HepG2 (cell line): ENCODE measurements around the gene LINGO3. TPM values are rescaled to one million over a fixed set of nuclear protein-coding genes. Genes with fewer than 3 reads are reported as not detected.

Source experiments
- AHR ChIP-seq: IDR thresholded peaks from 2 replicates; pipeline ENCODE4 v1.6.1; 2018; ENCODE audit warnings: missing genetic modification reagents, missing compliant biosample characterization
- HCFC1 ChIP-seq: fragments of 150-350 bp; IDR thresholded peaks from 2 replicates; pipeline ENCODE4 v1.6.1; 2014; ENCODE audit warnings: low read depth, low read length
- HNRNPH1 ChIP-seq: fragments of 200-400 bp; formaldehyde crosslinking; optimal IDR thresholded peaks from 2 replicates; pipeline ENCODE3; 2017; ENCODE audit warnings: mild to moderate bottlenecking, low read depth, low read length
- HOXA9 ChIP-seq: sonication (generic); formaldehyde crosslinking; IDR thresholded peaks from 2 replicates; pipeline ENCODE4 v1.8.1; 2022; ENCODE audit warnings: missing genetic modification reagents, mild to moderate bottlenecking, moderate library complexity, borderline replicate concordance
- JUN ChIP-seq: sonication (generic); formaldehyde crosslinking; IDR thresholded peaks from 2 replicates; pipeline ENCODE4 v1.4.0; 2020; ENCODE audit warnings: mild to moderate bottlenecking, missing genetic modification reagents
- KLF13 ChIP-seq: sonication (generic); formaldehyde crosslinking; IDR thresholded peaks from 2 replicates; pipeline ENCODE4 v1.4.0; 2020; ENCODE audit warnings: mild to moderate bottlenecking, missing genetic modification reagents
- MED1 ChIP-seq: sonication (generic); formaldehyde crosslinking; IDR thresholded peaks from 2 replicates; pipeline ENCODE4 v1.4.0; 2020; ENCODE audit warnings: missing genetic modification reagents
- NFYB ChIP-seq: sonication (generic); formaldehyde crosslinking; IDR thresholded peaks from 2 replicates; pipeline ENCODE4 v1.4.0; 2020; ENCODE audit warnings: missing genetic modification reagents
- XRCC5 ChIP-seq: fragments of 200-400 bp; formaldehyde crosslinking; optimal IDR thresholded peaks from 2 replicates; pipeline ENCODE3; 2017; ENCODE audit warnings: mild to moderate bottlenecking, low read length
- ZNF296 ChIP-seq: sonication (generic); formaldehyde crosslinking; conservative IDR thresholded peaks from 2 replicates; pipeline ENCODE4 v1.5.0; 2020; ENCODE audit warnings: mild to moderate bottlenecking, missing genetic modification reagents
- ZNF451 ChIP-seq: sonication (generic); formaldehyde crosslinking; IDR thresholded peaks from 2 replicates; pipeline ENCODE4 v1.5.0; 2020; ENCODE audit warnings: mild to moderate bottlenecking, missing genetic modification reagents
- ZNF501 ChIP-seq: sonication (generic); formaldehyde crosslinking; IDR thresholded peaks from 2 replicates; pipeline ENCODE4 v1.5.1; 2020; ENCODE audit warnings: mild to moderate bottlenecking, moderate library complexity, missing genetic modification reagents
- ZNF616 ChIP-seq: sonication (generic); formaldehyde crosslinking; IDR thresholded peaks from 2 replicates; pipeline ENCODE4 v1.5.0; 2020; ENCODE audit warnings: low read depth, mild to moderate bottlenecking, missing genetic modification reagents
- ZNF788 ChIP-seq: sonication (generic); formaldehyde crosslinking; IDR thresholded peaks from 2 replicates; pipeline ENCODE4 v1.5.0; 2020; ENCODE audit warnings: mild to moderate bottlenecking, missing genetic modification reagents, borderline replicate concordance
- ZZZ3 ChIP-seq: sonication (generic); formaldehyde crosslinking; IDR thresholded peaks from 2 replicates; pipeline ENCODE4 v1.4.0; 2020; ENCODE audit warnings: missing genetic modification reagents, mild to moderate bottlenecking, borderline replicate concordance
- polyA plus RNA-seq, 8 experiments: library from polyadenylated mRNA; depleted of rRNA in 3 of 8; stranded (reverse) in 7 of 8; unstranded in 1 of 8; fragments of >200 nt; fragmentation: Illumina TruSeq in 4 of 8; extraction: Trizol in 4 of 8; gene quantifications; 2 replicates each; pipeline versions ENCODE4 v1.2.1 to v1.2.3, GENCODE V29; 2011 to 2016; ENCODE audit warnings: low read depth in 4 of 8, missing spikeins in 1 of 8, mixed read lengths in 1 of 8; ENCODE audit not compliant: insufficient read depth in 1 of 8
- total RNA-seq, 5 experiments: library from RNA; depleted of rRNA; stranded (reverse); fragments of >200 nt; fragmentation: Illumina TruSeq; extraction: Trizol; gene quantifications; 2 replicates each; pipeline ENCODE4 v1.2.3, GENCODE V29; 2016; ENCODE audit warnings: low read depth in 1 of 5
- TF ChIP-seq, protein P1 (sequence below): IDR thresholded peaks from 2 replicates; pipeline ENCODE4 v1.6.1; 2016; ENCODE audit warnings: low read depth, missing genetic modification reagents, missing compliant biosample characterization
- TF ChIP-seq, protein P2 (sequence below): sonication (generic); formaldehyde crosslinking; IDR thresholded peaks from 2 replicates; pipeline ENCODE4 v1.4.0; 2020; ENCODE audit warnings: mild to moderate bottlenecking, missing genetic modification reagents
- TF ChIP-seq, protein P3 (sequence below): sonication (generic); formaldehyde crosslinking; IDR thresholded peaks from 2 replicates; pipeline ENCODE4 v1.5.0; 2020; ENCODE audit warnings: mild to moderate bottlenecking, missing genetic modification reagents, moderate library complexity
- TF ChIP-seq, protein P4 (sequence below): sonication (generic); formaldehyde crosslinking; IDR thresholded peaks from 2 replicates; pipeline ENCODE4 v1.5.0; 2020; ENCODE audit warnings: missing genetic modification reagents

The LINGO3 gene
- total and polyA plus RNA-seq, 2 of the 13 experiments (the other 11 are each of a cell fraction or from before 2014, with no cell fraction given) = not detected

DNA sequence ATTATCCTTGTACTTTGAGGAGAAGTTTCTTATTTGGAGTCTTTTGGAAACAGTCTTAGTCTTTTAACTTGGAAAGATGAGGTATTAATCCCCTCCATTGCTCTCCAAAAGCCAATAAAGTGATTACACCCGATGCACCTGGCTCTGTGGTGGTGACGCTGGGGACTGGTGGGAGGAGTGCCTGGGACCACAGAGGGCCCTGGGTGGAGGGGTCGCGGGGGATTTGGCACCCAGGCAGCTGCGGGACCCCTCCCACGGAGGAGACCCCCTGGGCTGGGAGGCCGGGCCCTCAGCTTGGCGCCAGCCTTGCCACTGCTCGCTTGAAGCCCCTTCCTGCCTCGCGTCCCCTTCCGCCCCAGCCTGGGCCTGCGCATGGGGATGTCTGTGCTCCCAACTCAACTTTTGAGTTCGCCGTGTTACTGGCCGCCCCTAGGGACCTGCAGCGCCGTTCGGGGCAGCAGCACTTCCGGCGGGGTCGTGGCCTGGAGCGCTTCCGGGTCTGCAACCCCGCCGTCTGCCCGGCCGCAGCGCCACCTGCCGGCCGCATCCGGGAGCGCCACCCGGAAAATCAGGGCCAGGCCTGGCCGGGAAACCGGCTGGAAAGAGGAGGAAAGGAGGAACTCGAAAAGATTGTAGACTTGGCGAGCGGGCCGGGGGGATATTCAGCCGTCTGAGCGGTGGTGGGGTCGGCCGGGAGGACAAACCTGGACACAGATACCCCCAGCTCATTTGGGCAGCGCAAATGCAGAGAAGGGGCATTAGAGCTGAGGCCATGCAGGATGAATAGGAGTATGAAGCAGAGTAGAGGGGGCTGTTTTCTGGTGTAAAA is 34.4 kb downstream of the LINGO3 start (continued):
- TF ChIP-seq, protein P1, sequence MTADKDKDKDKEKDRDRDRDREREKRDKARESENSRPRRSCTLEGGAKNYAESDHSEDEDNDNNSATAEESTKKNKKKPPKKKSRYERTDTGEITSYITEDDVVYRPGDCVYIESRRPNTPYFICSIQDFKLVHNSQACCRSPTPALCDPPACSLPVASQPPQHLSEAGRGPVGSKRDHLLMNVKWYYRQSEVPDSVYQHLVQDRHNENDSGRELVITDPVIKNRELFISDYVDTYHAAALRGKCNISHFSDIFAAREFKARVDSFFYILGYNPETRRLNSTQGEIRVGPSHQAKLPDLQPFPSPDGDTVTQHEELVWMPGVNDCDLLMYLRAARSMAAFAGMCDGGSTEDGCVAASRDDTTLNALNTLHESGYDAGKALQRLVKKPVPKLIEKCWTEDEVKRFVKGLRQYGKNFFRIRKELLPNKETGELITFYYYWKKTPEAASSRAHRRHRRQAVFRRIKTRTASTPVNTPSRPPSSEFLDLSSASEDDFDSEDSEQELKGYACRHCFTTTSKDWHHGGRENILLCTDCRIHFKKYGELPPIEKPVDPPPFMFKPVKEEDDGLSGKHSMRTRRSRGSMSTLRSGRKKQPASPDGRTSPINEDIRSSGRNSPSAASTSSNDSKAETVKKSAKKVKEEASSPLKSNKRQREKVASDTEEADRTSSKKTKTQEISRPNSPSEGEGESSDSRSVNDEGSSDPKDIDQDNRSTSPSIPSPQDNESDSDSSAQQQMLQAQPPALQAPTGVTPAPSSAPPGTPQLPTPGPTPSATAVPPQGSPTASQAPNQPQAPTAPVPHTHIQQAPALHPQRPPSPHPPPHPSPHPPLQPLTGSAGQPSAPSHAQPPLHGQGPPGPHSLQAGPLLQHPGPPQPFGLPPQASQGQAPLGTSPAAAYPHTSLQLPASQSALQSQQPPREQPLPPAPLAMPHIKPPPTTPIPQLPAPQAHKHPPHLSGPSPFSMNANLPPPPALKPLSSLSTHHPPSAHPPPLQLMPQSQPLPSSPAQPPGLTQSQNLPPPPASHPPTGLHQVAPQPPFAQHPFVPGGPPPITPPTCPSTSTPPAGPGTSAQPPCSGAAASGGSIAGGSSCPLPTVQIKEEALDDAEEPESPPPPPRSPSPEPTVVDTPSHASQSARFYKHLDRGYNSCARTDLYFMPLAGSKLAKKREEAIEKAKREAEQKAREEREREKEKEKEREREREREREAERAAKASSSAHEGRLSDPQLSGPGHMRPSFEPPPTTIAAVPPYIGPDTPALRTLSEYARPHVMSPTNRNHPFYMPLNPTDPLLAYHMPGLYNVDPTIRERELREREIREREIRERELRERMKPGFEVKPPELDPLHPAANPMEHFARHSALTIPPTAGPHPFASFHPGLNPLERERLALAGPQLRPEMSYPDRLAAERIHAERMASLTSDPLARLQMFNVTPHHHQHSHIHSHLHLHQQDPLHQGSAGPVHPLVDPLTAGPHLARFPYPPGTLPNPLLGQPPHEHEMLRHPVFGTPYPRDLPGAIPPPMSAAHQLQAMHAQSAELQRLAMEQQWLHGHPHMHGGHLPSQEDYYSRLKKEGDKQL (CRISPR knock-in tag) = no peak
- TF ChIP-seq ZNF451 (no peak), HCFC1 (peak; percentile 71), ZNF616 (CRISPR knock-in tag) (0 out of 2 replicates have a peak, but pooled peaks have one; percentile 29), KLF13 (CRISPR knock-in tag) (peak; percentile 60; the same call in 1 of the 2 replicates), MED1 (CRISPR knock-in tag) (peak; percentile 69), ZNF296 (0 out of 2 replicates have a peak, but pooled peaks have one; percentile 43), HOXA9 (CRISPR knock-in tag) (no peak; the same call in 1 of the 2 replicates), HNRNPH1 (no peak), ZNF788 (CRISPR knock-in tag) (peak; percentile 58; the same call in 1 of the 2 replicates), AHR (CRISPR knock-in tag) (peak; percentile 85; the same call in 1 of the 2 replicates), JUN (CRISPR knock-in tag) (no peak), NFYB (peak; percentile 28; the same call in 1 of the 2 replicates), ZZZ3 (no peak), XRCC5 (peak; percentile 86), ZNF501 (peak; percentile 91)
- TF ChIP-seq, protein P2, sequence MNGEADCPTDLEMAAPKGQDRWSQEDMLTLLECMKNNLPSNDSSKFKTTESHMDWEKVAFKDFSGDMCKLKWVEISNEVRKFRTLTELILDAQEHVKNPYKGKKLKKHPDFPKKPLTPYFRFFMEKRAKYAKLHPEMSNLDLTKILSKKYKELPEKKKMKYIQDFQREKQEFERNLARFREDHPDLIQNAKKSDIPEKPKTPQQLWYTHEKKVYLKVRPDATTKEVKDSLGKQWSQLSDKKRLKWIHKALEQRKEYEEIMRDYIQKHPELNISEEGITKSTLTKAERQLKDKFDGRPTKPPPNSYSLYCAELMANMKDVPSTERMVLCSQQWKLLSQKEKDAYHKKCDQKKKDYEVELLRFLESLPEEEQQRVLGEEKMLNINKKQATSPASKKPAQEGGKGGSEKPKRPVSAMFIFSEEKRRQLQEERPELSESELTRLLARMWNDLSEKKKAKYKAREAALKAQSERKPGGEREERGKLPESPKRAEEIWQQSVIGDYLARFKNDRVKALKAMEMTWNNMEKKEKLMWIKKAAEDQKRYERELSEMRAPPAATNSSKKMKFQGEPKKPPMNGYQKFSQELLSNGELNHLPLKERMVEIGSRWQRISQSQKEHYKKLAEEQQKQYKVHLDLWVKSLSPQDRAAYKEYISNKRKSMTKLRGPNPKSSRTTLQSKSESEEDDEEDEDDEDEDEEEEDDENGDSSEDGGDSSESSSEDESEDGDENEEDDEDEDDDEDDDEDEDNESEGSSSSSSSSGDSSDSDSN (CRISPR knock-in tag) = peak; percentile 63
- TF ChIP-seq, protein P3, sequence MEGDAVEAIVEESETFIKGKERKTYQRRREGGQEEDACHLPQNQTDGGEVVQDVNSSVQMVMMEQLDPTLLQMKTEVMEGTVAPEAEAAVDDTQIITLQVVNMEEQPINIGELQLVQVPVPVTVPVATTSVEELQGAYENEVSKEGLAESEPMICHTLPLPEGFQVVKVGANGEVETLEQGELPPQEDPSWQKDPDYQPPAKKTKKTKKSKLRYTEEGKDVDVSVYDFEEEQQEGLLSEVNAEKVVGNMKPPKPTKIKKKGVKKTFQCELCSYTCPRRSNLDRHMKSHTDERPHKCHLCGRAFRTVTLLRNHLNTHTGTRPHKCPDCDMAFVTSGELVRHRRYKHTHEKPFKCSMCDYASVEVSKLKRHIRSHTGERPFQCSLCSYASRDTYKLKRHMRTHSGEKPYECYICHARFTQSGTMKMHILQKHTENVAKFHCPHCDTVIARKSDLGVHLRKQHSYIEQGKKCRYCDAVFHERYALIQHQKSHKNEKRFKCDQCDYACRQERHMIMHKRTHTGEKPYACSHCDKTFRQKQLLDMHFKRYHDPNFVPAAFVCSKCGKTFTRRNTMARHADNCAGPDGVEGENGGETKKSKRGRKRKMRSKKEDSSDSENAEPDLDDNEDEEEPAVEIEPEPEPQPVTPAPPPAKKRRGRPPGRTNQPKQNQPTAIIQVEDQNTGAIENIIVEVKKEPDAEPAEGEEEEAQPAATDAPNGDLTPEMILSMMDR = peak; percentile 96
- TF ChIP-seq, protein P4, sequence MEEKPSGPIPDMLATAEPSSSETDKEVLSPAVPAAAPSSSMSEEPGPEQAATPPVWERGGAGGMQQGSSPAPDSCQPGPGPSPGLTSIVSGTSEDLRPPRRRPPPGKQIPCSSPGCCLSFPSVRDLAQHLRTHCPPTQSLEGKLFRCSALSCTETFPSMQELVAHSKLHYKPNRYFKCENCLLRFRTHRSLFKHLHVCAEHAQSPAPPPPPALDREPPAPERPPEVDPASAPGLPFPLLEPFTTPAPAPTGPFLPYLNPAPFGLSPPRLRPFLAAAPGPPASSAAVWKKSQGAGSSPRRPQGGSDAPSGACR (CRISPR knock-in tag) = peak; percentile 22; the same call in 1 of the 2 replicates
